ENCODE data around the gene FOXJ3. TPM values are rescaled to one million over a fixed set of nuclear protein-coding genes. Genes with fewer than 3 reads are reported as not detected.

The FOXJ3 gene
- 33.8 and 42.1 TPM in 2 replicates for total RNA-seq (2014; rRNA removed; shearing (Covaris generic))

DNA sequence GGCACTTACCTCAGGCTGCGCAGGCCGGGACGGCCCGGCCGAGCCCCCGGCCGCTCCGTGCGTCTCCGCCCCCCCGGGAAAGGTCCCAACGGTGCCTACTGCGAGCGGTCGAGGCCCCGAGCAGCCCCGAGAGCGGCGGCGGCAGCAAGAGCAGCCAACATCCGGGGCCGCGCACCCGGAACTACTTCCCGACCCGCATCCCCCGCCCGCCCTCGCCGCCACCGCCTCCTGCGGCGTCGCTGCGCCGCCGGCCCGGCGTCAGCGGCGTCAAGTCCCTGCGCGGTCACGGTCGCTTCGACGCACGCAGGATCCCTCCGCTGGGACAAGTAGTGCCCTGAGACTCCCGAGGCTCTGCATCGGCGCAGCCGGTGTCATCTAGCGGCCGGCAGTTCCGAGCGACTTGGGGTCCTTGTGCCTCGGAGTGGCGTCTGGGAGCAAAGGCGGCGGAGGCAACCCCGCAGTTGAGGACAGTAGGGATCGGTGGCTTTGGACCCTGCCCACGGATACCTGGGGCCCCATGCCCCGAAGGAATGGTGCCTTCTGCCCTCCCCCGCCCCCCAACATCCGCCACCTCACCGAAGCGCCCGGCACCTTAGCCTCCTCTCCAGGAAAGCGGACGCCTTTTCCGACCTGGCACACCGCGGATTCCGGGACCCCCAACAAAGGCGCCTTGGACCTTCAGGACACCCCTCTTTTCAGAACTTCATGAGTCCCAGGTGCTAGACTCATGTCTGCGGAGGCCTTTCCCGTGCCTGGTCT lies at the start of gene FOXJ3:
Gene FOXJ3, minus strand, starts transcription at position 186 of the 759 bp plus-strand sequence. CDS start 24,142 bp downstream, outside the sequence.
- DNase-seq (ENCODE audit: low read depth) = peak; percentile 96

DNA sequence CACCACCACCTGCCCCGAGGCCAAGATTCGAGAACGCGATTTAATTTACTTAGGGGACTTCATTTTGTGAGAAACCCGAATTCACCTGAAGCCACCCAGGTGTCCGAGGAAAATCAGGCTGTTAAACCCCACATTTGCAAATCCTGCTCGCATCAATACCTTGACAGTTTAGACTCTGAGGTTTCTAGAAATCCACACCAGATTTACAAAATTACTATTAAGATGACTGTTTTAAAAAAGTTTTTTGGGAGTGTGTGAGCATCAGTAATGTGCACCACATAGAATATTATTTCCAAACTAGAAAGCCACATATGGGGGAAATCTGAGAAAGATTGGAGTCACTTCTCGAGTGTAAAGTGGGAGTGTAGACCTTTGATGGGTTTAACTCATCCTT lies 46.2 kb upstream of the FOXJ3 start:
- no peak for DNase-seq (ENCODE audit: low read depth)

DNA sequence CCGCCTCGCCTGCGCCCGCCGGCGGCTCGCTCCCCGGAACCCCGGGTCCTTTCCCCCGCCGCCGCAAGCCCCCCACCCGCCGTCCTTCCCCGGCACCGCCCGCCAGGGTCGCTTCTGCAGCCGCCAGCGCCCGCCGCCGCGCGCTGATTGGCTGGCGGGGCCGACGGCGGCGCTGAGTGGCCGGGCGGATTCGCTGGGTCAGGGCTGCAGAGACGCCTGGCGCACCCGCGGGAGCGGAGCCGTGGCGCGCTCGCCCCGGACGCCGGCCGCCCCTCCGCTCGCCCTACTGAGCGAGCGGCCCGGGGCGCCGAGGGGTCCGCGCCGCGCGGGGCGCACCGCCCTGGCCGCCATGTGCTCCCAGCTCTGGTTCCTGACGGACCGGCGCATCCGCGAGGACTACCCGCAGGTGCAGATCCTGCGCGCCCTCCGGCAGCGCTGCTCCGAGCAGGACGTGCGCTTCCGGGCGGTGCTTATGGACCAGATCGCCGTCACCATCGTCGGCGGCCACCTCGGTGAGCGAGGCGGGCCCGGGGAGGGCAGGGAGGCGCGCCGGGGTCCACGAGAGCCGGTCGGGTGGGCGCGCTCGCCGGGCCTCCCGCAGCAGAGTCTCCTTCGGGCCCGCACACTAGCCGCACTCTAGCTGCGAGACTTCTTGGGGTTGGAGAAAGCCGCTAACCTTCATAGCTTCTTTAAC lies 45.7 kb upstream of the FOXJ3 start, which contains the start of gene RIMKLA:
Gene RIMKLA, plus strand, starts transcription at position 207 of the 694 bp plus-strand sequence. Its CDS starts 143 bp downstream, at position 350.
- peak; percentile 85 for DNase-seq (ENCODE audit: low read depth)

DNA sequence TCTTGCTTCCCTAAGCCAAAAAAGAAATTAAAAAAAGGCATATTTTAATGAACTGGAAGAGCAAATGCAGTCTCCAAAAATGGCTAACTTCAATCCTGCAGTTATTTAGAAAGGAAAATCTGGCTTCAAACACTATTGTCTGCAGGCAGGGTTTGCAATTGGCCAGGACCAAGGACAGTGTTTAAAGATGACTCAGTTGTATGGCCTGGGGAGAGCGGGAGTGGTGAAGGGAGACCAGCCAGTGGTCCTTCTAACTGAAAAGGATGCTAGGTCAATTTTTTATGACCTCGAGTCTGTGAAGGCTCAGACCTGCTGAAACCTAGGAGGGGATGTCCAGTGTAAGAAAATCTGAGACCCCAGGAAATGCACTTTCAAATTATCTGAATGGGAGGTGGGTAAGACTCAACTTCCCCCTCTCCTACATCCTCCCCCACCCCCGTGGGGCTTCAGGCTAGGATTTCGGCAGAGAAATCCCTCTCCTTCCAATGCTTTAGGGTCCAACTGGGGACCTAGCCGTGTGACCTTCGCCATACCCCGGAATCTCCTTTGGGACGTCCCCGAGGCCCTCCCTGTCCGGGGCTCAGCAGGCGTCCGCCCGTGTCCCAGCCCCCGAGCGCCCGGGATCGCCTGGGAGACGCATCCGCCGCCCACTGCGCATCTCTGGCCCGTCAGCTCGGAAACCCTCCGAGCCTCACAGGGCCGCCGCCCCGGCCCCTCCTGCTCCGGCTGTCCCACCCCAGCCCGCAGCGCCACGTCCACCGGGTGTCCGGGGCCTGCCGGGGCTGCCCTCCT lies 45.0 kb upstream of the FOXJ3 start:
- peak; percentile 53 for DNase-seq (ENCODE audit: low read depth)

DNA sequence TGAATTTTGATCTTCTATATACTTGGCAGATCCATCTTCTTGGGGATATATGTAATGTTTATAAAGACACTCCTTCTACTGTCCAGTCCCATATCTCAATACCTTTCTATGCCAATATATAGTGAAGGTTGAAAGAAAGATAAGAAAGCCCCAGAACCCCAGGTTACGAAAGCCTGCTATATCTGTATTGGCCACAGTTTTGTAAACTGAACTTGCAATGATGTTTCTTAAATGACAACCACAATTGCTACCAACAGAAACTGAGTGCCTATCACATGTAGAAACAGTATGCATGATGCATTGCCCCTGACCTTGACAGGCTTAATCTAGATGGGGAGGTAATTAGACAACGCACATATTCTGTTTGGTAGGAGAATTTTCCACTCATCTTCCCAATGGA lies 37.8 kb upstream of the FOXJ3 start:
- DNase-seq (ENCODE audit: low read depth) = no peak

DNA sequence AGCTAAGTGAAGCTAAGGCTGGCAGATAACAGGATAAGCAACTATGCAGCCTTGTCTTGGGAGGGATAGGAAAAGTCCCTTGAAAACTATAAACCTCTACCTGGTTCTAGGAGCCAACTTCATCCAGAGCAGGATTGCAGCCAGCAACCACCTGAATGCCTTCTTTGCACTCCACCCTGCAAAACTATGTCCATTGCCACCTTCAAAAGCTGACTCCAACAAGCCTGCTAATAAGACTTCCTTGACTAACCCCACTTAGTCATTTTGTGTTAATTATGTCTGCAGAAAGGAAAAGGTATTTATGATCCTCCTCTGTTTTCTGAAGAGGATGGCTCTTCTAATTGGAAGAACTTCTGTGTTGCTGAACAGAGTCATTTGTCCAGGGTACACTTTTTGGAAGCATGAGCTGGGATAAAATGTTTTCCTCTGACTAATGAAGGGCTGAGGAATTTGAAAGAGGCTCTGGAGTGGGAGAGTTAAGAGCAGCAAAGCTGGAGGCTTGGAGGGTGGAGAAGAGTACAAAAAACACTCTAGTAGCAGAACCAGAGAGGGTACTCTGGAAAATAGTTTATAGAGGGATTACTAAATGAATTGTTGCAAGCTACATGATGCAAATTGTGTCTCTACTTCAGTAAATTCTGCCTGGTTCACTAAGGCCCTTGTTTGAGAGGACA lies 36.0 kb upstream of the FOXJ3 start:
- no peak for DNase-seq (ENCODE audit: low read depth)

DNA sequence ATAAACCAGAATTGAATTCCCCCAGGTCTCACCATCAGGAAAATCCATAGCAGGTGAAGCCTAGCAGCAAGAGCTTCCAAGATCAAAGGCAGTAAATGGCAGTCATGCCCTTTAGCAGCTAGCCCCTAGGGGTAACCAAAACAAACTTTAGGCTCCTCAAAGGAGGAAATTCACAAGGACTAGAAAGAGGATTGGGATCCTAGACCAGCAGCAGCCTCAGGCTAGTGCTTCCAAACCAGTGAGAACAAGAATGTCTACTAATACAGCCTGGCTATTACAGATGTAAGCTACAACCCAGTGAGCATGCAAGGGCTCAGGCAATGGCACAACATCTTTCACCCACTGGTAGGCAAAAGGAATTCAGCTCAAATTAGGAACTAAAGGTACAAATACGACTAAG lies 34.4 kb upstream of the FOXJ3 start:
- no peak for DNase-seq (ENCODE audit: low read depth)

DNA sequence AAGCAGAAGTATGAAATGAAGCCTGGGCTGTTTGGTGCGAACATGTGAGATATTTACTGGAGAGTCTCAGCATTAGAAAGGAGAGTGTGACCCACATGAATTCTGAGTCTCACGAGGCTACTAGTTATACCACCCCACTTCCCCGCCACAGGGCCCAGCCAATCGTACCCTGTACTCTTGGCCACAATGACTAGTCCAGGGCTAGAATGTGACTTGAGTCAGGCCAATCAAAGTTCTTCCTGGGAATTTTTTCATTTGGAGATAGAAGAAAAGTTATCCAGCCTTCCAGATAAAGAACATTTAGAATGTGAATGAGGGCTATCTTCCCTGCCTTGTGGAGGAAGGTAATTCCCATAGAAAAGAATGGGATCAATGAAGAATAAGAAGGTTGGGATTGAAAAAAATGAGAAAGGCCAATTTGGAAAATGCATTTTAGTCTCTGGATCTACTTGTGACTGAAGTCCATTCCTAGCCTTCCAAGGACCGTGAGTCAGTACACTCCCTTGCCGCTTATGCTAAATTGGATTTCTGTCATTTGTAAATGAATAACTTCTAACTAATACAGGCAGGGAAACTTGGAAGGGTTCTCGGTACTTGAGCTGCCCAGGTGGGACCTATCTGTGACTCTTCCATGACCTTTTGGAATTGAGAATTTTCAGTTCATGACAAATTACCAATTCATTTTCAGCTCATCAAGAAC lies 33.2 kb upstream of the FOXJ3 start:
- no peak for DNase-seq (ENCODE audit: low read depth)

DNA sequence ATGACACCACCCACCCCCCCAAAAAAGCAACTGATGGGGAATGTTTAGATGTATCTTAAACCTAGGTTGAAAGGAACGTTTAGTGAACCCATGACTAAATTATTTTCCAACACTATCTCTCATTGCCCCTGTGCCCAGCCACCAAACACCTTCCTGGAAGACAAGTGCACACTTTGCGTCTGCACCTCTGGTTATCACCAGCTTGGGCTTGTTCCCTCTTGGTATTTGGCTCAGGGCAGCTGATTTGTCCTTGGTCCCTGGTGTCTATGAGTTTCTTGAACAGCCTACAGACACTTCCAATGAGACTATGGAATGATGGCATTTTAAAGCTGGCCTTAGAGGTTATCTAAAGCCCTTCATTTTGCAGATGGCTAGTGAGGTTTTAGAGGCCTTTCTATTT lies 30.1 kb upstream of the FOXJ3 start:
- no peak for DNase-seq (ENCODE audit: low read depth)

DNA sequence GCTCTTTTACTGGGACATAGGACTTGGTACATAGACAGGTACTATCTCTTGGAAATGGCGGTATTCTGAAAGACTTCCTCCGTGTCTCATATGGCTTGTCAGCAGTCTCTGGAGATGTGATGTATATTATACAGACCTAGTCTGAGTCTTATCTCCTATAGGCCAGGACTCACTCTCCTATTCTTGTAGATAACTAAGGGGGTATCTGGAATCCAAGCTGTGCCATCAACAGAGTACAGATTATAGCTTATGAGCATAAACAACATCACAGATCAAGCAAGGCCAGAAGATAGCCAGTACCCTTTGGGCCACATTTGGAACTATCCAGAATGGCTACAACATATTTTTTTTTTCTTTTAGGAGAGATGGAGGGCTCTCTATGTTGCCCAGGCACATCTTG lies 29.5 kb upstream of the FOXJ3 start:
- DNase-seq (ENCODE audit: low read depth) = no peak

DNA sequence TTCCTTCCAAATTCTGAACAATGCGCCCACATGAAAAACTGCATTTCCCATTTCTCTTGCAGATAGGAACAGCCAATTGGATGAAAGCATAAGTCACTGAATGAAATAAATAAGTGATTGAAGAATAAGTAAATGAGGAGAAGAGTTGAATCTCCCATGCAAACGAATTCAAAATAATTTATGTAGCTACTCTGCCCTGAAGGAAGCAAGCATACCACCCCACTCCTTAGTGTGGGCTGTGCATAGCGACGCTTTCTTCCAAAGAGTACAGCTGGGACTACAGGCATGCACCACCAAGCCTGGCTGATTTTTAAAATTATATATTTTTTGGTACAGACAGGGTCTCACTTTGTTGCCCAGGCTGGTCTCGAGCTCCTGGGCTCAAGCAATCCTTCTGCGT lies 29.1 kb upstream of the FOXJ3 start:
- no peak for DNase-seq (ENCODE audit: low read depth)

DNA sequence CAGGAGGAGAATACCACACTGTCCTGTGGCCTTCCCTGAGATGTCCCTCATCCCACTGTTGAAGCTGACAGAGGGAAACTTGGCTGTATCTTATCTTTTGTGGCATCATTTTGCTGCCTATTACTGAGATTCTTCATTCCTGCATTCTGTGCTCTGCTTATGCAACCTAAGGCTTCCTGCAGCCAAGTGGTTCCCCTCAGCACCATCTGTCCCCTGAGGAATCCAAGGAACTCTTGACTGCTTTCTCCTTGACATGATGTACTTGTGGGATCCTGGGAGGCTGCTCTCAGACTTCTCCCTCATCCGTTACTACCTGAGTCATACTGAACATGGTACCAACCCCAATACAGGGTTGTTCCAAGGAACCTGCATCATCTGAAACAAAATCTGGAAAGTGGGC lies 24.4 kb upstream of the FOXJ3 start:
- no peak for DNase-seq (ENCODE audit: low read depth)

DNA sequence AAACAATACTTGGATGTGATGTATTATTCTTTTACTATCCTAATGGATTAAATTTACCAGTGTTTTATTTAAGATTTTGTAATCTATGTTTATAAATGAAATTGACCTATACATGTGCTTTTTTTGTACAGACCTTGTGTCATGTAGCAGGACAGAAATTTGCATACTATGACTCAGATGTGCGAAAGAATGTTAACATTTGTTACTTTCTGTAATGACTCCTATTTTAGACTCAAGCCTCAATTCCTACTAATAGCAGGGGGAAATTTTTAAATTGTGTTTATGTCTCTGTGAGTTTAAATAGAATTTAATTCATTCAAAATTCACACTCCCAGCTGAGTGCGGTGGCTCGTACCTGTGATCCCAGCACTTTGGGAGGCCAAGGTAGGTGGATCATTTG lies 23.8 kb upstream of the FOXJ3 start:
- no peak for DNase-seq (ENCODE audit: low read depth)

DNA sequence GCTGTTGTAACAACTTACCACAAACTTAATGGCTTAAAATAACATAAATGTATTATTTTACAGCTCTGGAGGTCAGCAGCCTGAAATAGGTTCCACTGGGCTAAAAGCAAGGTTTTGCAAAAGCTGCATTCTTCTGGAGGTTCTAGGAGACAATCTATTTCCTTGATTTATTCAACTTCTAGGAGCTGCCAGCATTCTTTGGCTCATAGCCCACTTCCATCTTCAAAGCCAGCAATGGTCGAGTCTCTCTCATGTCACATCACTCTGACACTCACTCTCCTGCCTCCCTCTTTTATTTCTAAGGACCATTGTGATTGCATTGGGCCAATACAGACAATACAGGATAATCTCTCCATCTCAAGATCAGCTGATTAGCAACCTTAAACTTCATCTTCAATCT lies 15.1 kb upstream of the FOXJ3 start:
- no peak for DNase-seq (ENCODE audit: low read depth)

DNA sequence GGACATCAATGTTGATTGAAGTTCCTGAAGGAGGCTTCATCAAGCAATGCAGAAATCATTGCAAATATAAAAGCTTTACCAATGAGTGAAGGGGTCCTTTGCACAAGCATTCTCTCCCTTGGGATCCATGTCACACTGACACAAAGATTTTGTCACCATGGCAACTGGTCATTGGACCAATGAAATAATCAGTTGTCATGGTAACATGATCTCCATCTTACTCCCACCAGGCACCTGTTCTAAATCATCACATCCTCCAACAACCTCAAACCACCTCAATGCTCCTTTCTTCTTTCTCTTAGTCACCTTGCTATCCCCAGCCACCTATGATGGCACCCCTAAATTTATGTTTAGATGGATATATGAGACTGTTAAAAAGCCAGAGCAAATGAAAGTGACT lies 13.5 kb upstream of the FOXJ3 start:
- DNase-seq (ENCODE audit: low read depth) = no peak

DNA sequence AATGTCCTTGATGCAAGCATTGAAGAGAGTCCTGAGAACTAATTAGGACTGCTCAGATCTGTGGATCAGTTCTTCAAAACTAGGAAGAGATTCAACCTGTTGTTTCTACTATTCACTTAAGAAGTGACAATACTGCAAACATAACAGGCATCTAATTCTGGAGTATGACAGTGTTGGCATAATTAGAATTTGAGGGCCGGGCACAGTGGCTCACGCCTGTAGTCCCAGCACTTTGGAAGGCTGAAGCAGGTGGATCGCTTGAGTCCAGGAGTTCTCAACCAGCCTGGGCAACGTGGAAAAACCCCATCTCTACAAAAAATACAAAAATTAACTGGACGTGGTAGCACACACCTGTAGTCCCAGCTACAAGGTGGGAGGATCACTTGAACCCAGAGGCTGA lies 8.0 kb upstream of the FOXJ3 start:
- no peak for DNase-seq (ENCODE audit: low read depth)

DNA sequence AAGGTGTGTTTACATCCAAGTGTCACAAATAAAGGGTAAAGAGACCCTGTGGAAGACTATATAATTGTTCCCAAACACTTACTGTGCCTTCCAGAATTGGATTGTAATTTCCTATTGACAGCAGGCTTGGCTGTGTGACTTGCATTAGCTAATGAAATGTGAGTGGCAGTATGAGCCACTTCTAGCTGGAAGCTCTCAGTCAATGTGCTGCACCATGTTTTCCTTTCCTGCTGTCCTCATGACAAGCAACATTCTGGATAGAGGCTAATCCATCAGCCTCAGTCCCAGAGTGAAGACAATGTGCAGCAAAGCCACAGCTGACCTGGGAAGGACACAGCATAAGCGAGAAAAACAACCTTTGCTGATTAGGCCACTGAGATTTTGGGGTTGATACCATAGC lies 5.9 kb upstream of the FOXJ3 start:
- no peak for DNase-seq (ENCODE audit: low read depth)

DNA sequence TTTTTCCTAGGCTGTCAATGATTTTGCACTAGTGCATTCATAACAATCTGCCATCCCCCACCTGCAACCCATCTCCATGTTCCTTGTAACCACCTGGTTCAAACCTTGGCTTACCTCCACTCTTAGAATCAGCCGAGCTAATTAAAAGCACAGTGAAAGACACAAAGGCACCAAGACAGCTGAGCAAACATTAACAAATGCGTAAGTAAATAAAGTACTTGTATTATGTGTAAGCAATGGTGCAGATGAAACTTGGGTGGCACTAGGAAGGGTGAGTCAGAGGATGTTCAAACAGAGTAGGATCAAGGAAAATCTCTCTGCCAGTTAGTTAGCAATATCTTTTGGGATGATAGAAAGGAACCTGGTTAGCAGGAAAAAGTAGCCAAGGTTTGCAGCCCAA lies 5.1 kb upstream of the FOXJ3 start:
- DNase-seq (ENCODE audit: low read depth) = peak; percentile 64

DNA sequence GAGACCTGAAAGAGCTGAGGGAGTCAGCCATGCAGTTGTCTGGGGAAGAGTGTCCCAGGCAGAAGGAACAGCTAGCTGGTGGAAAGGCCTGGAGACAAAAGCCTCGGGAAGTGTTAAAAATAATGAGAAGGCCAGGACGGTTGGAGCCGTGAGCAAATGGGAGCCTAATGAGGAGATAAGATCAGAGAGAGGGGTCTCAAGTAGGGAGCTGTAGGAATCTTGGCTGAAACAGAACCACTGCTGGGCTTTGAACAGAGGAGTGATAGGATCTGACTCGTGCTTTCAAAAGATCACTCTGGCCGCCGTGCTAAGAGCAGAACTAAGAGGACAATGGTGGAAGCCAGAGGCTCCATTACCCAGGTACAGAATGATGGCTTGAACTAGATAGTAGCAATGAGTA lies 1.9 kb upstream of the FOXJ3 start:
- no peak for DNase-seq (ENCODE audit: low read depth)

DNA sequence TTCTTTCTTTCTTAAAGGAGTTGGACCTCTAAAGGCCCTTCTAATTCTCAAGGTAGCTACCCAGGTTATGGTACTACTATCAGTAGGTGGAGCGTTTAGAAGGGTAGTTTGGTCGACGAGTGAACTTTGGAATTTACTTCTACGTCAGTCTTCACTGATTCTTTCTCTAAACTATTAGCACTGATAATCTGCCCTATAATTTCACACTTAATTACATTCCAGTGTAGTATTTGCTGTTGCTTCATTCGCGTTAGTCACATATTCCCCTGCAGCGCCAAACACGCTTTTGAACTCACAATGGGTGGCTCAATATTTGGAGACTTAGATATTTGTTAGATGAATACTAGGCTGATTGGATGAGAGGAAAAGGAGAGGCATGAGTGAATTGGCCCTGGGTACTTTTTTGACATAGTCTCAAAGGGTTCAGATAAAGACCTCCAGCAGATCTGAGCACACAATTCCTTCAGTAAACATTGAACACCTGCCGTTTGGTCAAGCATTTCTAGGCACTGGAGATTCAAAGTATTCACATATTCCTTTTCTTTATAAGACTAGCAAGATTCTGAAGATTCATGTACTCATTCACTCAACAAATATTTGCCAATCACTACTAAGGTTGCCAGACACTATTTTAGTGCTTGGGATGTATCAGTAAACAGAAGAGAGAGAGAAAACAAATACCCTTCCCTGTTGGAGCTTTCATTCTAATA lies 929 bp upstream of the FOXJ3 start:
- peak; percentile 43 for DNase-seq (ENCODE audit: low read depth)
